PFSK-1 (cell line): ENCODE measurements around the gene PROK2.

Experiments used
- FOXP2 ChIP-seq: optimal IDR thresholded peaks from 2 replicates; pipeline ENCODE3; 2011; ENCODE audit warnings: borderline replicate concordance, control low read depth, inconsistent platforms; ENCODE audit not compliant: insufficient read depth; ENCODE audit errors: extremely low read length, extremely low read depth
- POLR2AphosphoS5 ChIP-seq: IDR thresholded peaks from 2 replicates; pipeline ENCODE4 v1.6.1; 2012; ENCODE audit warnings: low read depth, mild to moderate bottlenecking, control low read depth, low read length, moderate library complexity
- SIN3A ChIP-seq: IDR thresholded peaks from 2 replicates; pipeline ENCODE4 v1.6.1; 2012; ENCODE audit warnings: mild to moderate bottlenecking, low read length, moderate library complexity, borderline replicate concordance; ENCODE audit not compliant: insufficient read depth
- TAF1 ChIP-seq: IDR thresholded peaks from 2 replicates; pipeline ENCODE4 v1.6.1; 2012; ENCODE audit warnings: low read length, control low read depth, borderline replicate concordance; ENCODE audit not compliant: insufficient read depth
- TF ChIP-seq, protein P1 (sequence below), 2 experiments: IDR thresholded peaks; 2 replicates each; pipeline versions ENCODE4 v1.6.1 to v1.8.0; 2011 to 2012; ENCODE audit warnings: low read depth in 2 of 2, low read length in 2 of 2, control low read depth in 1 of 2, inconsistent platforms in 1 of 2, mild to moderate bottlenecking in 1 of 2, moderate library complexity in 1 of 2; ENCODE audit not compliant: insufficient read depth in 1 of 2

Gene PROK2

DNA sequence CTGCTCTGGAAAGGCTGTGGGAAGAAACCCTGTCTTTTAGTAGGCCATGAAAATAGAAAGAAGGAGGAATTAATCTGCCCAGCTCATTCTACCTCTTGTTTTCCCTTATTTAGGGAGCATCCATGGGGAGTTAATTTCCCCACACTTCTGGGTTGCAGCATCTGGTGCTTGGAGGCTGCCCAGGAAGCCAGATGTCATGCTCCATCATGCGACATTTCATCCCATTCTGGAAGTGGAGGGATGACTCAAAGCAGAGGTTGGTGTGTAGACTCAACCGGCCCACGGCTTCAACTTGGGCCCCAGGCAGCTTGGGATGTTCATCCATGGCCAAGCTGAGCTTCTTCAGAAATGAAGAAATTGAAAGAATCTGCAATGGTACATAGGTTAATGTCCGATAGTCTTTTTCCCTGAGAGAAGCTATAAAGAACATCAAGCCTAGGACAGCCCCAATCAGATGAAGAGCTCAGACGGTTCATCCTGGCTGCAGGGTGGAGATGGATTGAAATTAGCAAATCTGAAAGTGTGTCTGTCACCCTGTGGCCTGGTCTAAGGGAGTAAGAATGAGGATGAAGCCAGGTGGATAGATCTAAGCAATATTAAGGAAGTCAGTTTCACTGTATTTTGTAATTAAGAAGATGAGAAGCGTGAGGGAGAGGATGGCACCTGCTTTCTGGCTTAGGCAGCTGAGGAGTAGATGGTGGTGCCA, 24.5 kb upstream of the PROK2 start:
- TF ChIP-seq POLR2AphosphoS5 (no peak), TAF1 (no peak), FOXP2 (no peak), SIN3A (no peak)
- TF ChIP-seq, protein P1, sequence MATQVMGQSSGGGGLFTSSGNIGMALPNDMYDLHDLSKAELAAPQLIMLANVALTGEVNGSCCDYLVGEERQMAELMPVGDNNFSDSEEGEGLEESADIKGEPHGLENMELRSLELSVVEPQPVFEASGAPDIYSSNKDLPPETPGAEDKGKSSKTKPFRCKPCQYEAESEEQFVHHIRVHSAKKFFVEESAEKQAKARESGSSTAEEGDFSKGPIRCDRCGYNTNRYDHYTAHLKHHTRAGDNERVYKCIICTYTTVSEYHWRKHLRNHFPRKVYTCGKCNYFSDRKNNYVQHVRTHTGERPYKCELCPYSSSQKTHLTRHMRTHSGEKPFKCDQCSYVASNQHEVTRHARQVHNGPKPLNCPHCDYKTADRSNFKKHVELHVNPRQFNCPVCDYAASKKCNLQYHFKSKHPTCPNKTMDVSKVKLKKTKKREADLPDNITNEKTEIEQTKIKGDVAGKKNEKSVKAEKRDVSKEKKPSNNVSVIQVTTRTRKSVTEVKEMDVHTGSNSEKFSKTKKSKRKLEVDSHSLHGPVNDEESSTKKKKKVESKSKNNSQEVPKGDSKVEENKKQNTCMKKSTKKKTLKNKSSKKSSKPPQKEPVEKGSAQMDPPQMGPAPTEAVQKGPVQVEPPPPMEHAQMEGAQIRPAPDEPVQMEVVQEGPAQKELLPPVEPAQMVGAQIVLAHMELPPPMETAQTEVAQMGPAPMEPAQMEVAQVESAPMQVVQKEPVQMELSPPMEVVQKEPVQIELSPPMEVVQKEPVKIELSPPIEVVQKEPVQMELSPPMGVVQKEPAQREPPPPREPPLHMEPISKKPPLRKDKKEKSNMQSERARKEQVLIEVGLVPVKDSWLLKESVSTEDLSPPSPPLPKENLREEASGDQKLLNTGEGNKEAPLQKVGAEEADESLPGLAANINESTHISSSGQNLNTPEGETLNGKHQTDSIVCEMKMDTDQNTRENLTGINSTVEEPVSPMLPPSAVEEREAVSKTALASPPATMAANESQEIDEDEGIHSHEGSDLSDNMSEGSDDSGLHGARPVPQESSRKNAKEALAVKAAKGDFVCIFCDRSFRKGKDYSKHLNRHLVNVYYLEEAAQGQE (IDR thresholded peaks at IDR 0.05; ENCODE audit: insufficient read depth in 1 of 2, low read depth in 2 of 2, low read length in 2 of 2), result no peak

DNA sequence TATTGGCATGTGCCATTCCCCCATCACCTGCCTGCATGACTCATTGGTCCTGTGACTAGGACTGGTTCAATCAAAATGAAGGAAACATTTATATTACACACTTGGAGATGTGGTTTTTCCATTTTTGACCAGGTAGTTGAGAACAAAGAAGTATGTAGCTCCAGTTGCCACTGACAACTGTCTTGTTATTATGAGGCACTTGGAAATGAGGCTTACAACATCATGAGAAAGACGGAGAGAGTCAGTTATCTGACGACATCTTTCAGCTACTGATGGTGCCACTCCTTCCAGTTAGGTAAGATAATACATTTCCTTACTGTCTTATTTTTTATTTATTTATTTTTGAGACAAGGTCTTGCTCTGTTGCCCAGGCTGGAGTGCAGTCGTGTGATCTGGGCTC, 21.8 kb upstream of the PROK2 start:
- TF ChIP-seq SIN3A, result no peak
- TF ChIP-seq, protein P1 (IDR thresholded peaks at IDR 0.05; ENCODE audit: insufficient read depth in 1 of 2, low read depth in 2 of 2, low read length in 2 of 2), result no peak
- no peak for TF ChIP-seq FOXP2
- no peak for TF ChIP-seq TAF1
- no peak for TF ChIP-seq POLR2AphosphoS5

DNA sequence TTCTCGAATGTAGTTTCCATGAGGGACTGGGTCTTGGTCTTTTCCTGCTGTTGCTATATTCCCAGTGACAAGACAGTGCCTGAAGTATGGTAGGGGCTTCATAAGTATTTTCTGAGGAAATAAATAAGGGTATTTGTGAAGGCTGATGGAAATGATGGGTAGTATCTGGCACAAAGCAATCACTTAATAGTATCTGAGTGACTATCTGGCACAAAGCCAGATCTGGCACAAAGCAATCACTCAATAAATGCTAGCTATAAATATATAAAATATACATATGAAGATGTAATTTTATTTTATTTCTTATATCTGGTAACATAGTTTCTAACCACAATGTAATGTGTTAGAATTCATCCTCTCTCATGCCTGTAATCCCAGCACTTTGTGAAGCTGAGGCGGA, 20.7 kb upstream of the PROK2 start:
- no peak for TF ChIP-seq FOXP2
- TF ChIP-seq TAF1, result no peak
- TF ChIP-seq SIN3A, result no peak

DNA sequence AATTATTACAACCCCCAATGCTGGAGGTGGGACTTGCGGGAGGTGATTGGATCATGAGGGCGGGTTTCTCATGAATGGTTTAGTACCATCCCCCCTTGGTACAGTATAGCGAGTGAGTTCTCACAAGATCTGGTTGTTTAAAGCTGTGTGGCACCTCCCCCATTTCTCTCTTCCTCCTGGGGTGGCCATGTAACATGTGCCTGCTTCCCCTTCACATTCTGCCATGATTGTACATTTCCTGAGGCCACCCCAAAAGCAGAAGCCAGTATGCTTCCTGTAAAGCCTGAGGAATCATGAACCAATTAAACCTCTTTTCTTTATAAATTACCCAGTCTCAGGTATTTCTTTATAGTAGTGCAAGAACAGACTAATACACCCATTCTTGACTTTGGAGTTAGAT, 20.3 kb upstream of the PROK2 start:
- no peak for TF ChIP-seq SIN3A
- no peak for TF ChIP-seq TAF1
- TF ChIP-seq POLR2AphosphoS5, result no peak
- no peak for TF ChIP-seq FOXP2
- TF ChIP-seq, protein P1 (IDR thresholded peaks at IDR 0.05; ENCODE audit: insufficient read depth in 1 of 2, low read depth in 2 of 2, low read length in 2 of 2), result no peak

DNA sequence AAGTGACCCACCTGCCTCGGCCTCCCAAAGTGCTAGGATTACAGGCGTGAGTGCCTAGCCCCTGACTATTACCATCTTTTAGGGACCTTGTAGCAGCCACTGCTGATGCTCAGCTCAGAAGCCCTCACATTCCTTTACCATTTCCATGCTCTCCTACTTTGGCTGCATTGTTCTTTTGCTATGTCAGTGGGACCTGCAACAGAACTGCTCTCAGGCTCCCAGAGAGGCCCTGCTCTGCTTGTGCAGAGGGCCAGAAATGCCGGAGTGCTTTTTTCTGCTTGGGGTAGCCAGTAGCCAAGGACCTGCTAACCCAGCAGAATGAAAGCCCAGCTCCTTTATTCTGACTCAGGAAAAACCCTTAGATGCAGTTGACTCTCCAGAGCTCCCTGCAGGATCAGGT, 18.3 kb upstream of the PROK2 start:
- TF ChIP-seq, protein P1 (IDR thresholded peaks at IDR 0.05; ENCODE audit: insufficient read depth in 1 of 2, low read depth in 2 of 2, low read length in 2 of 2), result no peak
- no peak for TF ChIP-seq SIN3A
- no peak for TF ChIP-seq FOXP2
- no peak for TF ChIP-seq TAF1
- no peak for TF ChIP-seq POLR2AphosphoS5
